Liver (tissue), 3 donors: Measurements from ENCODE around the gene KIF15.
A peak's percentile ranks its signal among the peaks of the same experiment; 100 is the strongest.

Experiments
- CTCF ChIP-seq: fragments of 150-350 bp; IDR thresholded peaks from 2 replicates; pipeline ENCODE4 v1.5.1; 2017; ENCODE audit warnings: improper control_type of control experiment, low read depth, low read length; ENCODE audit not compliant: missing input control
- JUND ChIP-seq, 2 donors: IDR thresholded peaks; 2 replicates each; pipeline ENCODE4 v1.6.1; 2016; ENCODE audit warnings: antibody characterized with exemption in 2 of 2
- MAX ChIP-seq: IDR thresholded peaks from 2 replicates; pipeline ENCODE4 v1.6.1; 2016; ENCODE audit warnings: antibody characterized with exemption
- RAD21 ChIP-seq, 2 donors: IDR thresholded peaks; 2 replicates each; pipeline ENCODE4 v1.6.1; 2016; ENCODE audit warnings: antibody characterized with exemption in 2 of 2, mild to moderate bottlenecking in 2 of 2
- RXRA ChIP-seq, 2 donors: IDR thresholded peaks; 2 replicates each; pipeline ENCODE4 v1.6.1; 2017 to 2018; ENCODE audit warnings: antibody characterized with exemption in 2 of 2, mild to moderate bottlenecking in 1 of 2
- SP1 ChIP-seq: IDR thresholded peaks from 2 replicates; pipeline ENCODE4 v1.6.1; 2018; ENCODE audit warnings: antibody characterized with exemption, mild to moderate bottlenecking
- YY1 ChIP-seq: IDR thresholded peaks from 2 replicates; pipeline ENCODE4 v1.6.1; 2016; ENCODE audit warnings: antibody characterized with exemption, mild to moderate bottlenecking
- ZBTB33 ChIP-seq: IDR thresholded peaks from 2 replicates; pipeline ENCODE4 v1.6.1; 2016; ENCODE audit warnings: antibody characterized with exemption
- donor health status: healthy.
- donor health status: healthy.

GRCh38 chr3:44870375-44871061, 108.9 kb downstream of the KIF15 start:
- TF ChIP-seq CTCF (no peak), ZBTB33 (peak; percentile 85), SP1 (peak; percentile 67), MAX (peak; percentile 76), JUND (IDR thresholded peaks at IDR 0.05) (peak in 1 of 2 donors; percentile 37), RAD21 (IDR thresholded peaks at IDR 0.05) (peak; percentile 40 to 58), YY1 (peak; percentile 90), RXRA (IDR thresholded peaks at IDR 0.05) (peak; percentile 56 to 87)
